HUES64 (cell line): ENCODE data around the gene TNXB.
"Not testable (repeated sequence)": the region's sequence is repeated elsewhere in the genome, so short reads cannot be mapped to it uniquely, and the experiment has no call there.

Source experiments
- H3K27ac ChIP-seq: 2 replicates; pipeline ENCODE4 v1.7.0; 2013; ENCODE audit warnings: low read depth, low read length, inconsistent platforms
- H3K27me3 ChIP-seq: 2 replicates; pipeline ENCODE4 v1.6.1; 2013; ENCODE audit warnings: mild to moderate bottlenecking, low read length; ENCODE audit not compliant: insufficient read depth
- H3K36me3 ChIP-seq: 2 replicates; pipeline ENCODE4 v1.6.1; 2013; ENCODE audit warnings: mild to moderate bottlenecking, low read length; ENCODE audit not compliant: insufficient read depth
- H3K4me1 ChIP-seq: 2 replicates; pipeline ENCODE4 v1.6.1; 2013; ENCODE audit warnings: mild to moderate bottlenecking, low read length, moderate library complexity; ENCODE audit not compliant: insufficient read depth
- H3K4me3 ChIP-seq: 2 replicates; pipeline ENCODE4 v1.5.1; 2013; ENCODE audit warnings: mild to moderate bottlenecking, low read length, moderate library complexity
- H3K9ac ChIP-seq: 2 replicates; pipeline ENCODE4 v1.6.1; 2013; ENCODE audit warnings: mild to moderate bottlenecking, low read depth, low read length
- H3K9me3 ChIP-seq: 2 replicates; pipeline ENCODE4 v1.6.1; 2013; ENCODE audit warnings: low read depth, low read length; ENCODE audit not compliant: insufficient read depth
- WGBS: fragments of 150-250, 120-280 bp; methylation state at CpG from one replicate; pipeline ENCODE4 v1.1.7; 2013; ENCODE audit warnings: missing lambda C conversion rate; 5-methylcytosine and 5-hydroxymethylcytosine counted together

TNXB gene

DNA sequence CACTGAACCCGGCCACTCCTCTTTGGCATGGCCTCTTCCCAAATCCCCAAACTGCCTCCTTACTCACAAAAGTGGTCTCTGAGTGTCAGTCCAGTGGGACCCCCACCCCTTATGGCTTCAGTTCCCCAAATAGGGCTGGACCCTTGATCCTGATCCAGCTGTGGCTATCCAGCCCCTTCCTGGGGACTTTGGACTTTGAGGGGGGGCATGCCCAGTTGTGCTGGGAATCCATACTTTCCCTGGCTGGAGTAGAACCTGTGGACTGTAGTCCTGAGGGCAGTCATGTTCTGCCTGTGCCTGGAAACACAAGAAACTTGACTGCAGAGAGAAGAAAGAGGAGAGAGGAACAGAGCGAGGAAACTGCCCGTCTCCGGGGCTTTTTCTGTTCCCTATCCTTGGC lies 104.7 kb downstream of the TNXB start:
- H3K4me3 ChIP-seq, H3K36me3 ChIP-seq, H3K27ac ChIP-seq, H3K9ac ChIP-seq, H3K4me1 ChIP-seq, H3K27me3 ChIP-seq, H3K9me3 ChIP-seq: not testable (repeated sequence)
- WGBS, result 93% methylated on average over 4 of the region's 4 CpGs

DNA sequence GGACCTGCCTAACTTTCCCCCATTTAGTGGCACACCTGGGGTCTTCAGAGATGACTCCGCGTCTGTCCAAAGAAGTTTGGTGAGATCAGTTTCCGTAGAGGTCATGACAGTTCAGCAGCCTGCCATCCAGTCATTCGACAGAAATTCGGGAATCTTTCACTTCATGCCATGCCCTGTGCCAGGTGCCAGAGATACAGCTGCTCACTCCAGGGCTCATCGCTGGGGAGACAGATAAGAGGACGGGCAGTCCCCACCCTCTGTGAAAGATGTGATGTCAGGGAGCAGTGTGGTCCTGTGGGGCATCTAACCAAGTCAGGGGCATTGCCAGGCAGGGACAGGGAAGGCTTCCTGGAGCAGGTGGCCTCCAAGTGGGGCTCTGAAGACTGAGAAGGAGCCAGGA lies 105.8 kb downstream of the TNXB start:
- no CpG with 5 or more reads among the region's 7 CpGs for WGBS
- H3K4me1 ChIP-seq, H3K27me3 ChIP-seq, H3K36me3 ChIP-seq, H3K27ac ChIP-seq, H3K9ac ChIP-seq, H3K4me3 ChIP-seq, H3K9me3 ChIP-seq: not testable (repeated sequence)

- not testable (repeated sequence) for H3K9ac ChIP-seq, H3K9me3 ChIP-seq, H3K36me3 ChIP-seq, H3K4me3 ChIP-seq, H3K4me1 ChIP-seq, H3K27ac ChIP-seq, H3K27me3 ChIP-seq
- no CpG with 5 or more reads among the region's 15 CpGs for WGBS
Observed at GRCh38 chr6:32002546-32003268, 106.4 kb downstream of the TNXB start.

GRCh38 chr6:31996385-31996784 lies 112.8 kb downstream of the TNXB start:
- H3K4me1 ChIP-seq, result not testable (repeated sequence)

DNA sequence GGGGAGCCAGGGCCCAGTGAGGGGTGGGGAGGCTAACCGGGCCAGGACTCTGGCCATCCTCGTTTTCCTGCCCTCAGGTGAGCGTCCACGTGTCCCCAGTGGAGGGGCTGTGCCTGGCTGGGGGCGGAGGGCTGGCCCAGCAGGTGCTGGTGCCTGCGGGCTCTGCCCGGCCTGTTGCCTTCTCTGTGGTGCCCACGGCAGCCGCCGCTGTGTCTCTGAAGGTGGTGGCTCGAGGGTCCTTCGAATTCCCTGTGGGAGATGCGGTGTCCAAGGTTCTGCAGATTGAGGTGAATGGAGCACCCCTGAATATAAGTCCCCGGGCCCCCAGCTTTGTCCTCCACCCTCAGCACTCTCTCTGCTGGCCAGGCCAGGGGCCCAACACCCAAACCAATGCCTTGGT lies 114.7 kb downstream of the TNXB start:
- not testable (repeated sequence) for H3K27me3 ChIP-seq, H3K4me3 ChIP-seq, H3K36me3 ChIP-seq, H3K27ac ChIP-seq, H3K9ac ChIP-seq, H3K9me3 ChIP-seq, H3K4me1 ChIP-seq
- WGBS, result 89% methylated on average over 6 of the region's 14 CpGs

More at GRCh38 chr6:31996385-31996784, 112.8 kb downstream of the TNXB start:
- H3K27ac ChIP-seq, H3K27me3 ChIP-seq, H3K36me3 ChIP-seq, H3K9ac ChIP-seq, H3K9me3 ChIP-seq, H3K4me3 ChIP-seq: not testable (repeated sequence)
- WGBS, result 97% methylated on average over 5 of the region's 6 CpGs
